Natural killer cell treated with Interleukin-12 subunit alpha and Interleukin-12 subunit beta and Interleukin-15 and Interleukin-18, amount 100 ng/mL, for 72 hours (primary cell): ENCODE results near the gene SNAI1. TPM values are rescaled to one million over a fixed set of nuclear protein-coding genes. Genes with fewer than 3 reads are reported as not detected.

Source experiments
- ATAC-seq, 2 donors: fragments of 150-1000 bp; cut with Tn5 transposase in 1 of 2; sonication (Bioruptor Pico), chemical (Tn5 transposase) in 1 of 2; 2 replicates each; pipeline ENCODE4 v1.10.0; 2021
- DNase-seq: peaks from one replicate; pipeline ENCODE4 v3.0.0; 2022; ENCODE audit warnings: low spot score
- H3K27ac Mint-ChIP-seq, 2 donors: 1 replicate in 1 of 2; 2 replicates in 1 of 2; pipeline ENCODE4 v1.8.0; 2022; ENCODE audit warnings: mixed read lengths in 2 of 2, mild to moderate bottlenecking in 1 of 2, moderate library complexity in 1 of 2
- H3K27me3 Mint-ChIP-seq, 2 donors: 1 replicate in 1 of 2; 2 replicates in 1 of 2; pipeline ENCODE4 v1.8.0; 2022; ENCODE audit warnings: mixed read lengths in 2 of 2
- H3K36me3 Mint-ChIP-seq: one replicate; pipeline ENCODE4 v1.8.0; 2022; ENCODE audit warnings: mixed read lengths
- H3K4me1 Mint-ChIP-seq, 2 donors: 1 replicate in 1 of 2; 2 replicates in 1 of 2; pipeline ENCODE4 v1.8.0; 2022; ENCODE audit warnings: low read depth in 2 of 2, mixed read lengths in 2 of 2, mild to moderate bottlenecking in 1 of 2
- H3K4me3 Mint-ChIP-seq: one replicate; pipeline ENCODE4 v1.8.0; 2022; ENCODE audit warnings: mixed read lengths
- H3K9me3 Mint-ChIP-seq: 2 replicates; pipeline ENCODE4 v1.8.0; 2022; ENCODE audit warnings: mixed read lengths
- total RNA-seq, 2 donors: library from RNA; stranded (reverse); gene quantifications; one replicate each; pipeline ENCODE4 v1.2.3, GENCODE V29; 2022

SNAI1 gene
- 1 to 10 TPM in 1 of 2 donors, under 1 TPM in 1; 0.71 to 1.3 TPM for total RNA-seq

DNA sequence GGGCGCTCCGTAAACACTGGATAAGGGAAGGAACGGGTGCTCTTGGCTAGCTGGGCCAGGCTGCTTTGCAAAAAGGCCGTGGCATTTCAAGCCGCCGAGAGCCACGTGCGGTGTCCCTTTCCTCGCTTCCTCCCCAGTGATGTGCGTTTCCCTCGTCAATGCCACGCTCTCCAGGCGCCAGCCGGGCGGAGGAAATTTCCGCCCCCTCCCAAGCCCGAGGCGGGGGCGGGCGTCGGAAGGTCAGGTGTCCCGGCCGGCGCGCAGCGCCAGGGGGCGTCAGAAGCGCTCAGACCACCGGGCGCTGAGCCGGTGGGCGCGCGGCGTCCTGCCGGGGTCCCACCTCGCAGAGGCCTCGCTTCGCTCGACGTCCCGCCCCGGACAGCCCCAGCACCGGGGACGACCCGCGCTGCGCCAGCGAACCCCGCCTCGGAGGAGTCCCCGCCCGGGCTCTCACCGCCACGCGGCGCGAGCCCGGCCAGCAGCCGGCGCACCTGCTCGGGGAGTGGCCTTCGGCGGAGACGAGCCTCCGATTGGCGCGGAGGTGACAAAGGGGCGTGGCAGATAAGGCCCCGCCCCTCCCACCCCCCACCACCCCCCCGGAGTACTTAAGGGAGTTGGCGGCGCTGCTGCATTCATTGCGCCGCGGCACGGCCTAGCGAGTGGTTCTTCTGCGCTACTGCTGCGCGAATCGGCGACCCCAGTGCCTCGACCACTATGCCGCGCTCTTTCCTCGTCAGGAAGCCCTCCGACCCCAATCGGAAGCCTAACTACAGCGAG lies at the start of gene SNAI1:
Gene SNAI1 (plus strand): TSS at position 635 of the 777 bp plus-strand sequence. CDS start 80 bp downstream, at position 715.
- peaks cover 6 to 17% of the 10 kb centered on the region in 2 donors for H3K4me1 Mint-ChIP-seq
- peak within 1 kb of the TSS; percentile 45 for H3K4me3 Mint-ChIP-seq
- H3K36me3 Mint-ChIP-seq = no peaks in the 10 kb centered on the region
- H3K27ac Mint-ChIP-seq = no peak within 1 kb of the TSS
- no peaks in the 10 kb centered on the region for H3K9me3 Mint-ChIP-seq
- DNase-seq (peak; percentile 87), ATAC-seq (peak; percentile 91 to 93)
- H3K27me3 Mint-ChIP-seq = peaks cover 0 to 4% of the 10 kb centered on the region in 2 donors

DNA sequence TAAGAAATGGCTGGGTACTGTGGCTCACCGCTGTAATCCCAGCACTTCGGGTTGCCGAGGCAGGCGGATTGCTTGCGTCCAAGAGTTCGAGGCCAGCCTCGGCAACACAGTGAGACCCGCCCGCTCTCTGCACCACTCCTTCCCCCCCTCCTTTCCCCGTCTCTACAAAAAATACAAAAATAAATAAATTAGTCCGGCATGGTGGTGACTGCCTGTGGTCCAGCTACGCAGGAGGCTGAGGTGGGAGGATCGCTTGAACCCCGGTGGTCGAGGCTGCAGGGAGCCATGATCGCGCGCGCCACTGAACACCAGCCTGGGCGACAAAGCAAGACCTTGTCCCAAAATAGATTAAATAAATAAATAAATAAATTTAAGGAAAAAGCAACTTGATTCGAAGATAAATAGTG lies 47.0 kb upstream of the SNAI1 start:
- Mint-ChIP-seq H3K27ac (peak overlapping the region in 1 of 2 donors; percentile 74), H3K4me3 (peak overlapping the region; percentile 94), H3K27me3 (no peaks in the 10 kb centered on the region), H3K36me3 (no peaks in the 10 kb centered on the region), H3K9me3 (no peaks in the 10 kb centered on the region), H3K4me1 (peaks cover 40 to 42% of the 10 kb centered on the region in 2 donors)
- DNase-seq (no peak), ATAC-seq (no peak)

DNA sequence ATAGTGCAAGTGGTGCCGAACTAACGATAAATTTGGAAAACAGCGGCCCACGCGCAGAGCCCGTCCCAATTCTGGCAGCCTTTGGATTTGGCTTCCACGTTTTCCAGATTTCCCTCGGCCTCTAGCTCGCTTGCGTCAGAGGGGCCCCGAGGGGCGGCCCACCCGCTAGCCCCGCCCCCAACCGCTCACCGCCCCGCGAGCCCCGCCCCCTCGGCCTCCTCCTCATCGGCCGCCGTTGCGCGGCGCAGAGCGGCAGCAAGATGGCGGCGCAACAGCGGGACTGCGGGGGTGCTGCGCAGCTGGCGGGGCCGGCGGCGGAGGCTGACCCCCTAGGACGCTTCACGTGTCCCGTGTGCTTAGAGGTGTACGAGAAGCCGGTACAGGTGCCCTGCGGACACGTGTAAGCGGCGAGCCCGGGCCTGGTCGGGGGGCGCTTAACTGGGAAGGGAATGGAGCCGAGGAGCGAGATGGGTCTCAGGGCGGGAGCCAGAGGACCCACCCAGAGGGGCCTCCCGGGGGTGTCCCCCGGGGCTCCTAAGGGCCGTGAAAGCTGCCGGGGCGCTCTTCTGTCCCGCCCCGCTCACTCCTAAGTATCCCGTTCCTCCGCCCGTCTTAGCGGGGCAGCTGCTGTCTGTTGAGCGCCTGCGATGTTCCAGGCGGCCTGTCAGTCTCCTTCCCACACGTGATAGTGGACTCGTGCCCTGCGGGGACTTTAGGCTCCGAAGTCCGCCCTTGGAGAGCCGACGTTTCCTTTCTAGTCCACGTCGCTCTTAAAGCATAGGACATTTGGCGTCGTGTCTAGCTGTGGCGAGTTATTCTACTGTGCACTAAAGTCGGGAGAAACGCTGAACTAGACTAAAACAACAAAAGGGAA lies 46.4 kb upstream of the SNAI1 start, which contains the start of gene RNF114:
Gene RNF114 (plus strand): TSS at position 245 of the 874 bp plus-strand sequence. CDS start 16 bp downstream, at position 261.
- Mint-ChIP-seq H3K27me3 (no peaks in the 10 kb centered on the region), H3K27ac (peak within 1 kb of the TSS; percentile 70 to 96), H3K9me3 (no peaks in the 10 kb centered on the region), H3K4me1 (peaks cover 47 to 48% of the 10 kb centered on the region in 2 donors), H3K4me3 (peak within 1 kb of the TSS; percentile 94), H3K36me3 (peaks cover 5% of the 10 kb centered on the region)
- peak; percentile 97 to 98 for ATAC-seq
- peak; percentile 91 for DNase-seq

DNA sequence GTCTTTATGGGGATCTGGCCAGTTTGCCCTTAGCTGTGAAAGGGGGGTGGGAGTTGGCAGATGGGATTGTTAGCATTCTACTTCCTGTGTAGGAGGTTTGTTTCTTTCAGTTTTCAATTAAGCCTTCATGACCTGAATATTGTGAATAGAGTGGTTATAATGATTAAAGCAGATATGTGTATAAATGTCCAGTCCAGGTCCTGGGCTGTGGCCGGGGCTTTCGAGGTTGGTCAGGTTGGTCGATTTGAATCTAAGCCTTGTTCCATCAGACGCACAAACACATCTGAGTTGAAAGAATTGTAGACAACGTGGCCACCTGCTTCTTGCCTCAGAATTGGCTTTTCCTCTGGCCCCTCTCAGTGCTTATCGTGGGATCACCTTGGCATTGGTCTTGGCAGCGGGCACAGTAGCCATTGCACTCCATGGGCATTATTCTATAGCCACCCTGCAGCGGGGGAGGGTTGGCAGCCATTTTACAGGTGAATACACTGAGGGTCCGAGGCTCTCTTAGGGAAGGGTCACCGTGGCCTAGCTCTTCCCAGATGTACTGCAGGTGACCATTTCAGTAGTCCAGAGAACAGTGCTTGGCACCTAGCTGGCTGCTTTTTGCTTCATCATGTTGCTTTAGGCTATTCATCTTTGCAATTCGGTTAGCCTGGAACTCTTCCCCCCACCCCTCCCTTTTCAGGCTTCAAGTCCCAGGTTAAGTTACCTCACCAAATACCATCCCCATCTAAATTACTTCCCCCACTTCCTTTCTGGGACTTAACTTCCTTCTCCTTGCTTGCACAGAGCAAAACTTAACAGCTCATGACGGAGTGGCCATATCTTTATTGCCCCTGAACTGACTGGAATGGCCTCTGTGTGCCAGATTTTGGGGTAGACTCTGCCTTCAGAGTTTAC lies 45.5 kb upstream of the SNAI1 start:
- ATAC-seq (peak in 1 of 2 donors; percentile 32), DNase-seq (no peak)
- H3K27me3 Mint-ChIP-seq = no peaks in the 10 kb centered on the region
- peaks cover 7% of the 10 kb centered on the region for H3K36me3 Mint-ChIP-seq
- H3K4me1 Mint-ChIP-seq = peaks cover 49 to 51% of the 10 kb centered on the region in 2 donors
- H3K9me3 Mint-ChIP-seq = no peaks in the 10 kb centered on the region
- peak overlapping the region; percentile 94 for H3K4me3 Mint-ChIP-seq
- H3K27ac Mint-ChIP-seq = peak overlapping the region; percentile 70 to 96

DNA sequence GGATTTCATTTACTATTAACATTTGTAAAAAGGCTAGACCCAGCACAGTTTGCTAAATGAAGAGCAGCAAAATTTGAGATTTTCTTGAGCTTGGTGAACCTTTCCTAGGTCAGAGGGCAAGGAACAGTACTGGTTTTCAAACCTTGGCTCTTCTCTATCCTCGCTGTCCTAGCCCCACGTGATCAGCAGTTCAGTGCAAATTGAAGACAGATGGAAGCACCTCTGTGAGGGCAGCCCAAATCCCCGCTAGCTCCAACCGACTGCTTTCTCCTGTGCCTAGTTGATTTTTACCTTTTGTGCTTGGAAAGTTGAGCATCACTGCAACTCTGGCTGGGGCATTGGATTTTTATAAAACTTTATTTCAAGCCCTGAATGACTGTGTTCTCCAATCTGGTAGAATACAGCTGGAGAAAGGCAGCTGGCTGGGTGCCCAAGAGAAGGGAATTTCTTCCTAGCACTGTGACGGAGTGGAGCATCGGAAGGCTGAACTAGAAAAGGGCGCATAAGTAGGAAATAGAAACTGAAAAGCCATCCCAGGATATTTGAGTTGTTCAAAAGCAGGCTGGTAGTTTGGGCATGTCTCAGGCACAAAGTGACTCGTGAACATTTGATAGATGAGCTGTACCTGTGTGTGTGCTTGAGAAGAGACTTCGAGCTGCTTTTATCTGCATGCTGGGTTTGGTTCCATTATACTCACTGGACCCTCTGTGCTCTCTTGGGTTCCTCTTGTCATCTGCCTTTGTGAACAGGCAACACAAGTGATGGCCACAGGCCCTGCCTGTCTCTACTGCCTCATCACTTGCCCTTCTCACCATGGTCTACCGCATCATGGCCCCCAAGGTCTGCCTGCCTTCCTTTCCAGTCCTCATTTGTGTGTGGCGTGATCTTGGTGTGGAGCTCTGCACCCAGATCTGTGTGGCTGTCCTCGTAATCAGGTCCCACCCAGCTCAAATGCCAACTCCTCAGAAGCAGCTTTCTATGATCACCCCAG lies 44.3 kb upstream of the SNAI1 start:
- Mint-ChIP-seq H3K4me1 (peaks cover 49 to 51% of the 10 kb centered on the region in 2 donors), H3K4me3 (peak overlapping the region; percentile 94), H3K27me3 (no peaks in the 10 kb centered on the region), H3K36me3 (peaks cover 7% of the 10 kb centered on the region), H3K9me3 (no peaks in the 10 kb centered on the region), H3K27ac (peak overlapping the region; percentile 70 to 96)
- DNase-seq = no peak
- ATAC-seq = no peak

DNA sequence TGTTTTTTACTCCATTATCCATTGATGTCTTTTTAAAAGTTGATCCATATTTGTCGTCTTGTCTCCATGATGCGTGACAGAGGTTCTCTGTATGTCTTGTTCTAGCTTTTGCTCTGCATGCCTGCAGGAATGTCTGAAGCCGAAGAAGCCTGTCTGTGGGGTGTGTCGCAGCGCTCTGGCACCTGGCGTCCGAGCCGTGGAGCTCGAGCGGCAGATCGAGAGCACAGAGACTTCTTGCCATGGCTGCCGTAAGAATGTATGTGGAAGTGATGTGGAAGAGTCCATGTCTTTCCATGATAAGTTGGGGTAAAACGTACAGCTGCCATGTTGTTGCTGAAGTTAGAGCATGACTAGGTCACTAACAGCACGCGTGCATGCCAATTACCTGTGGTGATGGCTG lies 41.3 kb upstream of the SNAI1 start:
- H3K4me3 Mint-ChIP-seq = no peak overlapping the region
- no peaks in the 10 kb centered on the region for H3K9me3 Mint-ChIP-seq
- no peak overlapping the region for H3K27ac Mint-ChIP-seq
- no peak for ATAC-seq
- H3K27me3 Mint-ChIP-seq = no peaks in the 10 kb centered on the region
- peaks cover 39 to 45% of the 10 kb centered on the region in 2 donors for H3K4me1 Mint-ChIP-seq
- H3K36me3 Mint-ChIP-seq = peaks cover 8% of the 10 kb centered on the region
- DNase-seq = no peak

DNA sequence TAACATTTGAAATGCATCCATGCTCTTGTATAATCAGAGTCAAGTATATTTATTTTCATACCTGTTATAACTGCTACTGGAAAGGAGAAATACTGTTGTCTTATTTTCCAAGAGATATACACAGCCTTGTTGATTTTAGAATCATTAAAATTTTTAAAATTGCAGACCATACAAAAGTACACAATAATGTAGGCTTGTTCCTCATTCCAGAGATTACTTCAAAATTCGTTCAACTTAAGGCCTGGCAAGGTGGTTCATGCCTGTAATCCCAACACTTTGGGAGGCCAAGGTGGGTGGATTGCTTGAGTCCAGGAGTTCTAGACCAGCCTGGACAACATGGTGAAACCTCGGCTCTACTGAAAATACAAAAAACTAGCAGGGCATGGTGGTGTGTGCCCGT lies 40.5 kb upstream of the SNAI1 start:
- peaks cover 31 to 40% of the 10 kb centered on the region in 2 donors for H3K4me1 Mint-ChIP-seq
- no peak overlapping the region for H3K27ac Mint-ChIP-seq
- no peak overlapping the region for H3K4me3 Mint-ChIP-seq
- ATAC-seq (no peak), DNase-seq (no peak)
- no peaks in the 10 kb centered on the region for H3K27me3 Mint-ChIP-seq
- peaks cover 16% of the 10 kb centered on the region for H3K36me3 Mint-ChIP-seq
- no peaks in the 10 kb centered on the region for H3K9me3 Mint-ChIP-seq

DNA sequence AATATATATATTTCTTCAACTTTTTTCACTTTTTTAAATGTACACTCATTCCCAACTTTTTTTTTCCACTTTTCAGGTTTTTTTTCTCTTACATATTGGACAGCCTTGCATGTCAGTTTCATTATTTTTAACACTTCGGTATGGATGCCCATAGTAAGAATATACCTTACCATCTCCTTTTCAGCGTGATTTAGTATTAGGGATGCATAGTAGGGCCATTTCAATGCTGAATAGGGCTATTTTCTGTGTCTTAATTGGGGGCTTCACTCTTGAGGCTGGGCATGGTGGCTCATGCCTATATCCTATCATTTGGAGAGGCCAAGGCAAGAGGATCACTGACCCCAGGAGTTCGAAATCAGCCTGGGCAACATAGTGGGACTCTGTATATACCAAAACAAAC lies 39.8 kb upstream of the SNAI1 start:
- H3K4me1 Mint-ChIP-seq = peaks cover 25 to 38% of the 10 kb centered on the region in 2 donors
- no peaks in the 10 kb centered on the region for H3K27me3 Mint-ChIP-seq
- no peak overlapping the region for H3K4me3 Mint-ChIP-seq
- no peak for DNase-seq
- ATAC-seq = no peak
- no peaks in the 10 kb centered on the region for H3K9me3 Mint-ChIP-seq
- H3K27ac Mint-ChIP-seq = no peak overlapping the region
- peaks cover 22% of the 10 kb centered on the region for H3K36me3 Mint-ChIP-seq

DNA sequence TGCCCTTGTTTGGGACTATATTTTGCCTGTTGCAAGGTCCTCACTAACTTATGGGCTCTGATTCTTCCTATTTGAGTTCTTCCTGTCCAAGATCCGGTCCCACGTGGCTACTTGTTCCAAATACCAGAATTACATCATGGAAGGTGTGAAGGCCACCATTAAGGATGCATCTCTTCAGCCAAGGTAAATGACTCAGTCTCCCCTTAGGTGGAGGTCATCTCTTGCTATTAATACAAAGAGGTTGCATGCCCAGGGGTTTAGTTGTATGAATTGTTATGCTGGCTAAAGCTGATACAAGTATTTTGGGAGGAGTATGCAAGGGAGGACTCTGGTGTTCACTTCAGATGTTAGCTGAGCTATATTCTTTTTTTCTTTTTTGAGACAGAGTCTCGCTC lies 37.5 kb upstream of the SNAI1 start:
- Mint-ChIP-seq H3K27me3 (no peaks in the 10 kb centered on the region), H3K4me3 (no peak overlapping the region), H3K36me3 (peaks cover 34% of the 10 kb centered on the region), H3K4me1 (peaks cover 17 to 23% of the 10 kb centered on the region in 2 donors), H3K9me3 (no peaks in the 10 kb centered on the region), H3K27ac (no peak overlapping the region)
- DNase-seq (no peak), ATAC-seq (no peak)

DNA sequence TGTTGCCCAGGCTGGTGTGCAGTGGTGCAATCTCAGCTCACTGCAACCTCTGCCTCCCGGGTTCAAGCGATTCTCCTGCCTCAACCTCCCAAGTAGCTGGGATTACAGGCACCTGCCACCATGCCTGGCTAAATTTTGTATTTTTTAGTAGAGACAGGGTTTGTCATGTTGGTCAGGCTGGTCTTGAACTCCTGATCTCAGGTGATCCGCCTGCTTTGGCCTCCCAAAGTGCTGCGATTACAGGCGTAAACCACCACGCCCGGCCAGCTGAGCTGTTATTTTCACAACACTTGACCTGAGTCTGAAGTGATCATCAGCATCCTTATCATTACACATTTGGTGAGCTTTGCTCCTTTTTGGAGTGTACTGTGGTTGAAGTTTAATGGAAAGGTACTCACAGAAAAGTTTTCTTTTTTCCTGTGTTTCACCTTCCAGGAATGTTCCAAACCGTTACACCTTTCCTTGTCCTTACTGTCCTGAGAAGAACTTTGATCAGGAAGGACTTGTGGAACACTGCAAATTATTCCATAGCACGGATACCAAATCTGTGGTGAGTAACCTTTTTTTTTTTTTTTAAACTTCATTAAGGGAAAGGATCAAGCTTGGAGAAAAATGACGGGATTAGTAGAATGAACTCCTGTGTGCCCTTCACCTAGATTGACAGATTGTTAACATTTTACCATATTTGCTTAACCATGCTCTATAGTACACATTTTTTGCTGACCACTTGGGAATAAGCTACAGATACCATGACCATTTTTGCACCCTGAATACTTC lies 36.9 kb upstream of the SNAI1 start:
- peaks cover 34% of the 10 kb centered on the region for H3K36me3 Mint-ChIP-seq
- peaks cover 18 to 21% of the 10 kb centered on the region in 2 donors for H3K4me1 Mint-ChIP-seq
- ATAC-seq = no peak
- no peak overlapping the region for H3K27ac Mint-ChIP-seq
- H3K9me3 Mint-ChIP-seq = no peaks in the 10 kb centered on the region
- H3K4me3 Mint-ChIP-seq = no peak overlapping the region
- no peaks in the 10 kb centered on the region for H3K27me3 Mint-ChIP-seq
- DNase-seq = no peak

DNA sequence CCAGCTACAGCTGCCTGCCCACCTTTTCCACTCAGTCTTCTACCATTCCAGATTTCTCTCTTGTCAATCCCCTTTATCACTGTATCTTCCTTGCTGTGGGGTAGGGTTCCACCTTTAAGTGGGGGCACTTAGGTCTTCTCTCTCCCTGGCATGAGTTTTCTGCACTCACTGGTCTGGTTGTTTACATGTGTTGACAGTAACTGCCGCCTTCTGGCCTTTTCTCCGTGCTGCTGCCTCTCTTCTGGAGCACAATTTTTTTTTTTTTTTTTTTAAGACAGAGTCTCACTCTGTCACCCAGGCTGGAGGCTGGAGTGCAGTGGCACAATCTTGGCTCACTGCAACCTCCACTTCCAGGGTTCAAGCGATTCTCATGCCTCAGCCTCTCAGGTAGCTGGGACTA lies 34.6 kb upstream of the SNAI1 start:
- Mint-ChIP-seq H3K9me3 (no peaks in the 10 kb centered on the region), H3K36me3 (peaks cover 36% of the 10 kb centered on the region), H3K27ac (peak overlapping the region in 1 of 2 donors; percentile 24), H3K27me3 (no peaks in the 10 kb centered on the region), H3K4me1 (peaks cover 17% of the 10 kb centered on the region in 2 donors), H3K4me3 (no peak overlapping the region)
- ATAC-seq = no peak
- DNase-seq = no peak
